ENCODE data around the gene ZCCHC7. TPM values are rescaled to one million over a fixed set of nuclear protein-coding genes. Genes with fewer than 3 reads are reported as not detected.

Gene ZCCHC7
- total RNA-seq, 2 donors from 2014 or later, result 21.2 to 22.7 TPM

- no peak overlapping the region for H3K27ac Mint-ChIP-seq
- DNase-seq, result no peak
- H3K4me1 Mint-ChIP-seq, result peaks cover 15% of the 10 kb centered on the region
- no peaks in the 10 kb centered on the region for H3K36me3 ChIP-seq (ENCODE audit: control insufficient read depth, insufficient read depth, low read length)
- no peak overlapping the region for H3K9ac ChIP-seq (ENCODE audit: extremely low read depth, low read length, poor library complexity, severe bottlenecking)
- TF ChIP-seq CTCF (conservative IDR thresholded peaks at IDR 0.05), result no peak
- no peaks in the 10 kb centered on the region for H3K27me3 Mint-ChIP-seq (ENCODE audit: insufficient read depth)
- H3K27ac ChIP-seq (ENCODE audit: low read depth, low read length), result no peak overlapping the region
- WGBS, 2 experiments (ENCODE audit: insufficient coverage in 1 of 2, insufficient read length in 1 of 2), result 71 to 86% methylated on average over 1 to 2 of the region's 2 CpGs
- H3K27me3 ChIP-seq (ENCODE audit: control insufficient read depth, insufficient read depth, low read length, poor library complexity, severe bottlenecking), result no peaks in the 10 kb centered on the region
- H3K4me1 ChIP-seq (ENCODE audit: control insufficient read depth, insufficient read depth, low read length), result no peaks in the 10 kb centered on the region
- peaks cover 6% of the 10 kb centered on the region for H3K36me3 Mint-ChIP-seq (ENCODE audit: low read depth)
- H3K9me3 Mint-ChIP-seq, result no peaks in the 10 kb centered on the region
- H3K4me3 Mint-ChIP-seq, result no peak overlapping the region
- no peaks in the 10 kb centered on the region for H3K9me3 ChIP-seq (ENCODE audit: control insufficient read depth, low read length)
- H3K4me3 ChIP-seq (ENCODE audit: low read length), result no peak overlapping the region
Observed at GRCh38 chr9:37141015-37141414, 20.6 kb downstream of the ZCCHC7 start.

- no peaks in the 10 kb centered on the region for H3K9me3 Mint-ChIP-seq
- no peaks in the 10 kb centered on the region for H3K9me3 ChIP-seq (ENCODE audit: control insufficient read depth, low read length)
- TF ChIP-seq CTCF (conservative IDR thresholded peaks at IDR 0.05), result no peak
- H3K4me3 Mint-ChIP-seq, result no peak overlapping the region
- 40 to 64% methylated on average over 1 to 2 of the region's 2 CpGs for WGBS, 2 experiments (ENCODE audit: insufficient coverage in 1 of 2, insufficient read length in 1 of 2)
- DNase-seq, result no peak
- no peaks in the 10 kb centered on the region for H3K27me3 ChIP-seq (ENCODE audit: control insufficient read depth, insufficient read depth, low read length, poor library complexity, severe bottlenecking)
- no peak overlapping the region for H3K27ac ChIP-seq (ENCODE audit: low read depth, low read length)
- no peak overlapping the region for H3K4me3 ChIP-seq (ENCODE audit: low read length)
- peaks cover 15% of the 10 kb centered on the region for H3K4me1 Mint-ChIP-seq
- no peaks in the 10 kb centered on the region for H3K4me1 ChIP-seq (ENCODE audit: control insufficient read depth, insufficient read depth, low read length)
- H3K36me3 Mint-ChIP-seq (ENCODE audit: low read depth), result no peaks in the 10 kb centered on the region
- H3K9ac ChIP-seq (ENCODE audit: extremely low read depth, low read length, poor library complexity, severe bottlenecking), result no peak overlapping the region
- H3K36me3 ChIP-seq (ENCODE audit: control insufficient read depth, insufficient read depth, low read length), result no peaks in the 10 kb centered on the region
- H3K27ac Mint-ChIP-seq, result no peak overlapping the region
- H3K27me3 Mint-ChIP-seq (ENCODE audit: insufficient read depth), result no peaks in the 10 kb centered on the region
Observed at GRCh38 chr9:37144762-37145161, 24.4 kb downstream of the ZCCHC7 start.

- H3K4me3 Mint-ChIP-seq, result no peak overlapping the region
- no peaks in the 10 kb centered on the region for H3K36me3 Mint-ChIP-seq (ENCODE audit: low read depth)
- H3K9me3 Mint-ChIP-seq, result no peaks in the 10 kb centered on the region
- Histone ChIP-seq H3K4me1 (ENCODE audit: control insufficient read depth, insufficient read depth, low read length) (no peaks in the 10 kb centered on the region), H3K36me3 (ENCODE audit: control insufficient read depth, insufficient read depth, low read length) (peaks cover 4% of the 10 kb centered on the region), H3K4me3 (ENCODE audit: low read length) (no peak overlapping the region), H3K27ac (ENCODE audit: low read depth, low read length) (no peak overlapping the region), H3K9me3 (ENCODE audit: control insufficient read depth, low read length) (no peaks in the 10 kb centered on the region), H3K27me3 (ENCODE audit: control insufficient read depth, insufficient read depth, low read length, poor library complexity, severe bottlenecking) (no peaks in the 10 kb centered on the region), H3K9ac (ENCODE audit: extremely low read depth, low read length, poor library complexity, severe bottlenecking) (no peak overlapping the region)
- H3K27ac Mint-ChIP-seq, result no peak overlapping the region
- no peaks in the 10 kb centered on the region for H3K27me3 Mint-ChIP-seq (ENCODE audit: insufficient read depth)
- WGBS, 2 experiments (ENCODE audit: insufficient coverage in 1 of 2, insufficient read length in 1 of 2), result 79% methylated on average over 2 of the region's 2 CpGs; no CpG with 5 or more reads in 1 of the 2 experiments
- peaks cover 11% of the 10 kb centered on the region for H3K4me1 Mint-ChIP-seq
- DNase-seq, result no peak
- TF ChIP-seq CTCF (conservative IDR thresholded peaks at IDR 0.05), result no peak
Observed at GRCh38 chr9:37146410-37146809, 26.0 kb downstream of the ZCCHC7 start.

Measured in endodermal cell (in vitro differentiated cells).